ENCODE measurements around the gene KDM2A.

DNA sequence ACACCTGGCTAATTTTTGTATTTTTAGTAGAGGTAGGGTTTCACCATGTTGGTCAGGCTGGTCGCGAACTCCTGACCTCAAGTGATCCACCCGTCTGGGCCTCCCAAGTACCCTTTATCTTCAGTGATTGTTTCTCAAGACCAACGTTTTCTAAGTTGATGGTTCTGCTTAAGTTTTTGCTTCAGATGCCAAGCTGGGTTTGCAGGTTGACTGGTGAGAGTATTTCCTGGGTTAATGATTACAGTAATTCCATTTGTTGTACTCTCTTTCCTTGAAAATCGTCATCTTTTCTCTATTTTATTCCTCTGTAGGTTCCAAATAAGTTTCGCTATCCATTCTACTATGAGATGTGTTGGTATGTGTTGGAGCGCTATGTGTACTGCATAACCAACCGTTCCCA is 108.7 kb downstream of the KDM2A start:
- TF ChIP-seq, protein P1, sequence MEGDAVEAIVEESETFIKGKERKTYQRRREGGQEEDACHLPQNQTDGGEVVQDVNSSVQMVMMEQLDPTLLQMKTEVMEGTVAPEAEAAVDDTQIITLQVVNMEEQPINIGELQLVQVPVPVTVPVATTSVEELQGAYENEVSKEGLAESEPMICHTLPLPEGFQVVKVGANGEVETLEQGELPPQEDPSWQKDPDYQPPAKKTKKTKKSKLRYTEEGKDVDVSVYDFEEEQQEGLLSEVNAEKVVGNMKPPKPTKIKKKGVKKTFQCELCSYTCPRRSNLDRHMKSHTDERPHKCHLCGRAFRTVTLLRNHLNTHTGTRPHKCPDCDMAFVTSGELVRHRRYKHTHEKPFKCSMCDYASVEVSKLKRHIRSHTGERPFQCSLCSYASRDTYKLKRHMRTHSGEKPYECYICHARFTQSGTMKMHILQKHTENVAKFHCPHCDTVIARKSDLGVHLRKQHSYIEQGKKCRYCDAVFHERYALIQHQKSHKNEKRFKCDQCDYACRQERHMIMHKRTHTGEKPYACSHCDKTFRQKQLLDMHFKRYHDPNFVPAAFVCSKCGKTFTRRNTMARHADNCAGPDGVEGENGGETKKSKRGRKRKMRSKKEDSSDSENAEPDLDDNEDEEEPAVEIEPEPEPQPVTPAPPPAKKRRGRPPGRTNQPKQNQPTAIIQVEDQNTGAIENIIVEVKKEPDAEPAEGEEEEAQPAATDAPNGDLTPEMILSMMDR (IDR thresholded peaks at IDR 0.05), result no peak
- no peak for TF ChIP-seq POLR2AphosphoS5 (IDR thresholded peaks at IDR 0.05)

Measured in prostate gland (tissue), 2 donors.